Breast epithelium (tissue), 4 donors: Measurements from ENCODE around the gene CXCL8. TPM values are rescaled to one million over a fixed set of nuclear protein-coding genes. Genes with fewer than 3 reads are reported as not detected.
"Not testable (repeated sequence)": the region's sequence is repeated elsewhere in the genome, so short reads cannot be mapped to it uniquely, and the experiment has no call there.

ENCODE experiments used
- DNase-seq, 2 donors: peaks; one replicate each; pipeline ENCODE4 v3.0.0-alpha.2; 2019; ENCODE audit warnings: low spot score in 2 of 2
- H3K27ac ChIP-seq, 2 donors: fragments of 200-600 bp; sonication (generic) in 1 of 2; one replicate each; pipeline ENCODE4 v1.5.1; 2016 to 2019; ENCODE audit warnings: mild to moderate bottlenecking in 1 of 2
- H3K27me3 ChIP-seq, 2 donors: fragments of 200-600 bp; sonication (generic) in 1 of 2; one replicate each; pipeline versions ENCODE4 v1.5.1 to v1.6.0; 2017 to 2019; ENCODE audit warnings: control low read depth in 1 of 2, mild to moderate bottlenecking in 1 of 2
- H3K36me3 ChIP-seq: fragments of 200-600 bp; one replicate; pipeline ENCODE4 v1.5.1; 2019
- H3K4me1 ChIP-seq, 2 donors: fragments of 200-600 bp; sonication (generic); one replicate each; pipeline ENCODE4 v1.5.1; 2016 to 2019; ENCODE audit warnings: control low read depth in 1 of 2
- H3K4me3 ChIP-seq, 3 donors: fragments of 200-600 bp; sonication (generic); 1 replicate in 2 of 3; 2 replicates in 1 of 3; pipeline ENCODE4 v1.5.1; 2016 to 2019; ENCODE audit warnings: mild to moderate bottlenecking in 3 of 3, moderate library complexity in 2 of 3
- H3K9me3 ChIP-seq, 2 donors: fragments of 200-600 bp; sonication (generic) in 1 of 2; one replicate each; pipeline ENCODE4 v1.5.1; 2016 to 2019; ENCODE audit warnings: control low read depth in 1 of 2
- CTCF ChIP-seq, 3 donors: fragments of 450-650 bp; IDR thresholded peaks; one replicate each; pipeline ENCODE4 v1.5.1; 2016 to 2017; ENCODE audit warnings: antibody characterized with exemption in 3 of 3, mild to moderate bottlenecking in 3 of 3, moderate library complexity in 3 of 3
- POLR2A ChIP-seq: fragments of 450-650 bp; IDR thresholded peaks from one replicate; pipeline ENCODE4 v1.6.1; 2016; ENCODE audit warnings: antibody characterized with exemption, mild to moderate bottlenecking, moderate library complexity
- POLR2AphosphoS5 ChIP-seq, 3 donors: sonication (generic); formaldehyde crosslinking; IDR thresholded peaks; one replicate each; pipeline ENCODE4 v1.6.1; 2017; ENCODE audit warnings: antibody characterized with exemption in 3 of 3
- intact Hi-C: fragments of 100-400 bp; cut with DNase I; formaldehyde crosslinking; loops from one replicate; pipeline ENCODE4 v1.15.1; 2023; ENCODE audit warnings: low total_unique reads
- total RNA-seq, 3 donors: library from RNA; depleted of rRNA; stranded (reverse); fragments of >200 nt; gene quantifications; one replicate each; pipeline ENCODE4 v1.1.0, GENCODE V29; 2016

CXCL8 gene
- total RNA-seq, result 10 to 100 TPM in 1 of 3 donors, 1 to 10 TPM in 1, under 1 TPM in 1; 0.64 to 33.7 (median 2.6) TPM

GRCh38 chr4:73740353-73740778 lies at the start of gene CXCL8:
CXCL8 (plus strand) TSS chr4:73740569; CDS start chr4:73740659, 90 bp downstream.
- TF ChIP-seq CTCF (IDR thresholded peaks at IDR 0.05) (no peak), POLR2AphosphoS5 (IDR thresholded peaks at IDR 0.05) (peak in 1 of 3 donors; percentile 18)
- intact Hi-C loops, result no loop called here
- Histone ChIP-seq H3K27ac (no peak within 1 kb of the TSS), H3K4me3 (no peak within 1 kb of the TSS), H3K27me3 (no peaks in the 10 kb centered on the region), H3K9me3 (peaks cover 0 to 4% of the 10 kb centered on the region in 2 donors), H3K36me3 (no peaks in the 10 kb centered on the region), H3K4me1 (no peaks in the 10 kb centered on the region)
- DNase-seq, result peak; percentile 80 to 81

- DNase-seq, H3K36me3 ChIP-seq, H3K4me1 ChIP-seq, H3K9me3 ChIP-seq, H3K27ac ChIP-seq, H3K4me3 ChIP-seq, intact Hi-C loops, H3K27me3 ChIP-seq: not testable (repeated sequence)
Measured at GRCh38 chr4:73691201-73691600, 49.2 kb upstream of the CXCL8 start.

- no peaks in the 10 kb centered on the region for H3K27me3 ChIP-seq
- TF ChIP-seq CTCF (IDR thresholded peaks at IDR 0.05) (no peak), POLR2AphosphoS5 (IDR thresholded peaks at IDR 0.05) (no peak), POLR2A (no peak)
- no peaks in the 10 kb centered on the region for H3K9me3 ChIP-seq
- intact Hi-C loops, result no loop called here
- H3K27ac ChIP-seq, result no peak overlapping the region
- DNase-seq, result no peak
- no peaks in the 10 kb centered on the region for H3K4me1 ChIP-seq
- H3K36me3 ChIP-seq, result no peaks in the 10 kb centered on the region
- H3K4me3 ChIP-seq, result no peak overlapping the region
Measured at GRCh38 chr4:73691759-73692158, 48.6 kb upstream of the CXCL8 start.

- intact Hi-C loops, result no loop called here
- H3K27me3 ChIP-seq, result no peaks in the 10 kb centered on the region
- no peak overlapping the region for H3K27ac ChIP-seq
- H3K9me3 ChIP-seq, result no peaks in the 10 kb centered on the region
- no peak overlapping the region for H3K4me3 ChIP-seq
- TF ChIP-seq POLR2AphosphoS5 (IDR thresholded peaks at IDR 0.05) (no peak), POLR2A (no peak), CTCF (IDR thresholded peaks at IDR 0.05) (no peak)
- H3K4me1 ChIP-seq, result no peaks in the 10 kb centered on the region
- DNase-seq, result no peak
- no peaks in the 10 kb centered on the region for H3K36me3 ChIP-seq
Measured at GRCh38 chr4:73692254-73692653, 48.1 kb upstream of the CXCL8 start.

GRCh38 chr4:73692701-73693100 lies 47.7 kb upstream of the CXCL8 start:
- intact Hi-C loops, result no loop called here
- no peak for DNase-seq
- H3K9me3 ChIP-seq, result no peaks in the 10 kb centered on the region
- H3K36me3 ChIP-seq, result no peaks in the 10 kb centered on the region
- no peak for TF ChIP-seq POLR2AphosphoS5 (IDR thresholded peaks at IDR 0.05)
- TF ChIP-seq POLR2A, result no peak
- no peak for TF ChIP-seq CTCF (IDR thresholded peaks at IDR 0.05)
- no peak overlapping the region for H3K4me3 ChIP-seq
- H3K27ac ChIP-seq, result no peak overlapping the region
- no peaks in the 10 kb centered on the region for H3K27me3 ChIP-seq
- H3K4me1 ChIP-seq, result no peaks in the 10 kb centered on the region

GRCh38 chr4:73693811-73694210 lies 46.6 kb upstream of the CXCL8 start:
- H3K36me3 ChIP-seq, result no peaks in the 10 kb centered on the region
- H3K9me3 ChIP-seq, result no peaks in the 10 kb centered on the region
- DNase-seq, result no peak
- intact Hi-C loops, result no loop called here
- no peaks in the 10 kb centered on the region for H3K27me3 ChIP-seq
- H3K4me1 ChIP-seq, result no peaks in the 10 kb centered on the region
- no peak for TF ChIP-seq CTCF (IDR thresholded peaks at IDR 0.05)
- no peak for TF ChIP-seq POLR2AphosphoS5 (IDR thresholded peaks at IDR 0.05)
- no peak for TF ChIP-seq POLR2A
- no peak overlapping the region for H3K4me3 ChIP-seq
- H3K27ac ChIP-seq, result no peak overlapping the region
